Testis (tissue), 2 donors: Measurements from ENCODE around the gene NDUFA11.

ENCODE experiments used
- CTCF ChIP-seq, 3 experiments: fragments of 450-650 bp in 2 of 3; fragments of 200-600 bp in 1 of 3; sonication (generic) in 1 of 3; IDR thresholded peaks; one replicate each; pipeline ENCODE4 v1.5.1; 2016 to 2019; ENCODE audit warnings: antibody characterized with exemption in 3 of 3, mild to moderate bottlenecking in 2 of 3, moderate library complexity in 1 of 3
- POLR2A ChIP-seq: fragments of 450-650 bp; IDR thresholded peaks from one replicate; pipeline ENCODE4 v1.6.1; 2017; ENCODE audit warnings: antibody characterized with exemption, mild to moderate bottlenecking, moderate library complexity

GRCh38 chr19:5926641-5927440 lies 23.3 kb upstream of the NDUFA11 start:
- TF ChIP-seq CTCF (IDR thresholded peaks at IDR 0.05), result no peak
- no peak for TF ChIP-seq POLR2A
